ENCODE results near the gene CDK5.

Gene CDK5

DNA sequence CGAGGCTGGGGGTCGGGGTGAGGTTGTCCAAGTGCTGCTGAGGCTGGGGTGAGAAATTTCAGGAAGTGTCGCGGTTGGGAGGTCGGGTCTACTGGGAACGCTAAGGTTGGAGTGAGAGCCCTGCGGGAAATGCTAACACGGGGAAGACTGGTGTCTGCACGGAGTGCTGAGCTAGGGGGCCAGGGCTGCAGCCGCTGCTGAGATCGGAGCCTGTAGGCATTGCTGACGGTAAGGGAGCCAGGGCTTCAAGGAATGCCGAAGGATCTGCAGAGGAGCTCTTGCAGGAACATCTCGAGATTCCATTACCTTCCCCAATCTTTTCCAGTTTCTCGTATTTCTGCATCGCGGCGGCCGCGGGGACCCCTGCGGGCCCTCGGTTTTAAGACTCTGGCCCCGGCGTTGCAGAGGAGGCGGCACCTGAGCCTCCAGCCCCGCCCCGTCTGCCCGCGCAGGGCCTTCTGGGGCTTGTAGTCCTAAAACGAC lies at the start of gene CDK5:
CDK5 (minus strand) TSS at position 392 of the 483 bp plus-strand sequence; CDS start at position 343, 49 bp downstream.
- DNase-seq = no peak

DNA sequence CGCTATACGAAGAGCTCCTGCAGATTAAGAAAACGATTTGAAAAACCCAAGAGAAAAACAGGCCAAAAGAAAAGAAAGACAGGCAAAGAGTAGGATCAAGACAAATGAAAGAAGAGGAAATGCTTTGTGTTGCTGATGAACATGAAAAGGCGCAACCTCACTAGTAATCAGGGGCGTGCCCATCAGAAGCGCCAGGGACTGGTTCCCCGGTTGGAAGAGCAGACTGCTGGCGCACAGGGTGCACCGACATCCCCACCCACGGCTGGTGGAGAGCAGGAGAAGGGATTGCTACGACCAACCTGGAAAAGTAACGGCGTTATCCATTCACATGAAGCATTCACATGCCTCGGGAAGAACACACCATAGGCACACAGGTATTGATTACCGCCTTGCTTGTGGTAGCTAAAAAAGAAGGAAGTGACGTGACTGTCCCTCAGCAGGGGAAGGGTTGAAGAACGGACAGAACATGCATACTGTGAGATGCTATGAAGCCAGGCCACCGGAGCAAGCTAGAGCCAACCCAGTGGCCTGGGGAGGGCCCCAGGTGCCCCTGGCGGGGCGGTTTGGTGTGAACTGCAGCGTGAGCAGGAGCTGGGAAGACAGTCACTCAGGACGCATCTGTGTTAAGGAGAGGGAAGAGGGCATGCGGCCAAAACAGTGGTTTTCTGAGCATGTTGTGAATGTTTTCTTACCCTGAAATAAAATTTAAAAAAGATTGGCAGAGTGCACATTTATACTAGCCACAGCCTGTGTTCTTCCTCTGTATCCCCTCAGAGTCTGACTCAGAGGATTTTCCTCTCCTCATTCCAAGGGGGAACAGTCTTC lies 46.9 kb upstream of the CDK5 start:
- DNase-seq = no peak

DNA sequence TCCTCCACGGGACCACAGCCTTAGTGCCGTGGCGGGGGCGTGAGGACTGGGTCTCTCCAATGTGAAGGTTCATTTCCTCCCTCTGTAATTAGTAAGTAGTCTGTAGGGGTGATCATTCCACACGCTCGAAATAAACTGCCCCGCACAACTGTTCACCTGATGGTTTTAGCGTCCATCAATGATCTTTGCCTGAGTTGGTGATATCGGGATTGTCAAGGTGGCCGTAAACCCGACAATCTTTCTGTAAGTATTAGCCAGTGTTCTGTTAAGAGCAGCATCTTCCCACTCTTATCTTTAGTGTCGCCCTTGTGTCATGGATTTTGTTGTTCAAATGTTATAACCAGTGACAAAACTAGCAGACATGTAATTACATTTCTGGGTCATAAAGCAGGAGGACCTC lies 46.3 kb upstream of the CDK5 start:
- no peak for DNase-seq

DNA sequence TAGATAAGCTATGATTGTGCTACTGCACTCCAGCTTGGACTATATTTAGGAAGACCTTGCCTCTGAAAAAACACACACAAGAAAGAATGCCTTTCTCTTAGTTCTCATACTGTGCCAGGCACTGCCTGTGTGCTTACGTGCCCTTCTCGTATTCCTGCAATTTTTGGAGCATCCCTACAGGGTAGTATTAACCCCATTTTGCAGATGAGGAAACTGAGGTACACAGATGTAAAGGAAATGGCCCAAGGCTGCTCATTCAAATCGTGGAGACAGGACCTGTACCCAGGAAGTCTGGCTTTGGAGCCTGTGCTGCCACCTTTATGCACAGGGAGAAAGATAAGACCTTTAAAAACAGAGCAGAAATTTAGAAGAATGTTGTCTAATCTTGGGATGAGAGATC lies 45.3 kb upstream of the CDK5 start:
- no peak for DNase-seq

DNA sequence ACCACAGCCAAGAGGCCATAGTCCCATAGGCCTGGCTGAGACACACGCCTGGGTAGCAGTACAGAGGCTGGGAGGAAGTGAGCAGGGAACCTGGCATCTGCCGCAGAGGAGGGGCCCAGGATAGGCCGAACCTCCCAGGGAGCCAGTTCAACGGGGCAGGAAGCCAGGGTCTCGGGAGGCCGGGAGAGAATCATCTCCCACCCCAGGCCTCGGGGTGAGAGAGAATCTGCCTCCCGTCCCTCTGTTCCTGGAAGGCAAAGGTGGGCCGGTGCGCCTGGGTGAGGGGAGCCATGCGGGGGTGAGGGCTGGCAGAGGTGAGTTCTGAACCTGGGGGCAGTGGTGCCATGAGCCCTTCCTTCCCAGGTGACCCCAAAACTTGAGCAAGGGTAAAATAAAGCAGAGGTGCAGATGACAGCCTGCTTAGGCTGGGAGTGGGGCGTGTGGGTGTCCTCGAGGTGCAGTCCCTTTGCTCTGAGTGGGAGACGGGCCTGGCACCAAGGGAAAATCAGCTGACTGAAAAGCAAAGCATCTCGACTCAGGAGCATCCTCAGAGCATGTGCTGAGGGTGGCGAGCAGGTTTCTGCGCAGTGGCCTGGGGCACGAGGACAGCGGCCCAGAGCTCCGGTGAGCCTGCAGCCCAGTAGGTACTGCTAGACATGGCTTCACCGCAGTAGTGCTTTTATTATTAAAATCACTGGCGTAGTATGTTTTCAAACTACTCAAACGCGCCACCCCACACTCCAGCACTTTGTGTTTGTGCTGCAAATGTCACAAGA lies 44.1 kb upstream of the CDK5 start:
- DNase-seq = no peak

DNA sequence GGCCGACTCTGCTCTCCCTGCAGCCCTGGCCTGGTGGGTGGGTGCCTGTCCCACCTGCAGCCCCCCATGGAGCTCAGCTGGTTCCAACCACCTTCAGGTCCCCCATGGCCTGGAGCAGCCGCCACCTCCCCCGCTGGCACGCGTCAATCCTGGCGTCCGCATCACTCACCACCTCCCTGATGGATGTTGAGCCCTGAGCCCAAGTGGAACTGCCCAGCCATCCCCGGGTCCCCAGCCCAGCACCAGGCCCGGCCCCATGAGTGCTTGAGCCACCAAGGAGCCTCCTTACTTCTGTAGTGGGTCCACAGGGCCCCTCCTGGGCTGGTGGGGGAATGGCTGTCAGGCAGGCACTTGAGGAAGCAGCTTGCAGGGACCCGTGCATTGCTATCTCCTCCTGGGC lies 43.2 kb upstream of the CDK5 start:
- no peak for DNase-seq

DNA sequence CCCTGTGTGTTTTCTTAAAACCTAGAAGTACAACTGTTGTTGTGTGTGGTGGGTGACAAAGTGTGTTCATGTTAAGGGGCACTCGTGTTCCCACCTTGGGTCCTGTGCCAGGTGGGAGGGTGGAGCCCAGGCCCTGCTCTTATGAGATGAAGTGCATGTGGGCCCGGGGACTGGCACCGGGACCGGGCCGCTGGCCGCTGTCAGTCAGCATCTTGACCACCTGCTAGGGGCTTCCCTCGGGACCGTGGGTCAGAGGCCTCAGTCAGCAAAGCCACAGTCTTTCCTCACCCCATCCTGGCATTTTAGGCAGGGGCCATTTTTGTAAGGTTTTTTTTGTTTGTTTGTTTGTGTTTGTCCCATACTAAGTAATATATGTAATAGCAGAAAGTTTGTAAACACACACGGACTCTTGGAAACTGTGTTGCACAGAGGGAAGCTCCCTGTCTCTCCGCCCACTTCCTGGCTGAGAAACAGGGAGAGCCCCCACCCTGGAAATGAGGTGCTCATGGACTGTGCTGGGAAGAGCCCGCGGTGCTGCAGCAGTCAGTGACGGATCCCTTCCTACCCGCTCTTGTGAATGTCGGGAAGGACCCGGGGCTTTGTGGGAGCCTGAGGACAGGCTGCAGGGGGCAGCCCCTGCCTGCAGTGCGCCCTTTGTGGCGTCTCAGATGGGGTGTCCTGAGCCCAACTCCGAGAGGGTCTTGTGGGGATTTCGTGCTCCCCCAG lies 42.0 kb upstream of the CDK5 start:
- DNase-seq = no peak

DNA sequence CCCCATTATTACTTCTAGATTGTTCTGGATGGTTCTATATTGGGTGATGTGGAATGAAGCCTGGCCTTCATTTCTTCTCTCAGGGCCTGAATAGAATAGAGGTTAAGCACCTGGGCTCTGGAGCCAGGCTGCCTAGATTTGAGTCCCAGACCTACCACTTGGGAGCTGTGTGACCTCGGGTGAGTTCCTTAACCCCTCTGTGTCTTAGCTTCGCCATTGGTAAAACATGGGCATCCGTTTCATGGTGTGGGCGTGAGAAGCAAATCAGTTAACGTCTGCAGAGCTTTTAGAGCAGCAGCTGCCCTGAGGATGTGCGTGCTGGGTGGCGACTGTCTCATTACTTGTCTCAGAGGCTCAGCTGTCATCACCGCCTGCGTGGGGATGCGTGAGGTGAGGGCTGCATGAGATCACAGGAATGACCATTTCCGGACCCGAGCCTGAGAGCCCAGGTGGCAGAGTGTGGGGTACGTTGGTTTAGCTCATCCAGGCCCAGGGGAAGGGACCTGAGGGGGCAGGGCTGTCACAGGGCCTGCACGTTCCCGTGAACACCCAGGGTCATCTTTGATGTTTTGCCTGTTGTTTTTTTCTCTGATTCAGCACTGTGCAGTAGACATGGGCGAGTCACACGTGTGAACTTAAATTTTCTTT lies 38.3 kb upstream of the CDK5 start:
- DNase-seq = no peak

DNA sequence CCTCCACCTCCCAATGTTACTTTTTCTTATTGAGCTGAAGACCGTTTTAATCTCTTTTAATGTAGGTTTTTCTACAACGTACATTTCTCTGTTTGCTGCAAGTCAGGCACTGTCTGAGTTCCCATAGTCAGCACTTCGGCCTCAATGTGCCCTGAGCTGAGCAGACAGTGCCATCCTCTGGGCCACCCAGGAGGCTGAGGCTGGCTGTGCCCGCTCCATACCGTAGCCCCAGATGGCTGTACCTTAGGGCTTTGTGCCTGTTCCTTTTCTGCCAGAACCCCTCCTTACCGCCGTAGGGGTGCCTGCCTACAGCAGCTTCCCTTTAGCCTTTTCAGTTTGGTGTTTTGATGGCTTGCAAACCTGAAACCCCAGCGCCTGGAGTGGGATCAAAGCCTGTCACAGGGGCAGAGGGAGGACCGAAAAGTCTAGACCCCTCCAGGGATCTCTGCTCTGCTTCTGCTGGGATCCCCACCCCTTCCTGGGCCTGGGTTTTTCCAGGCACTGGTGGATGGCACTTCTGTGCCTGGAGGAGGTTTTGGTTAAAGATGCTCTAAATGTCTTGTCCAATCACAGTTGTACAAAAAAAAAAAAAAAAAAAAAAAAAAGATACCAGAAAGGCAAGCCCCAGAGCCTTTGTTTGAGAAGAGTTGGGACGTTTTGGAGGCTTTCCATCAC lies 37.6 kb upstream of the CDK5 start:
- no peak for DNase-seq

DNA sequence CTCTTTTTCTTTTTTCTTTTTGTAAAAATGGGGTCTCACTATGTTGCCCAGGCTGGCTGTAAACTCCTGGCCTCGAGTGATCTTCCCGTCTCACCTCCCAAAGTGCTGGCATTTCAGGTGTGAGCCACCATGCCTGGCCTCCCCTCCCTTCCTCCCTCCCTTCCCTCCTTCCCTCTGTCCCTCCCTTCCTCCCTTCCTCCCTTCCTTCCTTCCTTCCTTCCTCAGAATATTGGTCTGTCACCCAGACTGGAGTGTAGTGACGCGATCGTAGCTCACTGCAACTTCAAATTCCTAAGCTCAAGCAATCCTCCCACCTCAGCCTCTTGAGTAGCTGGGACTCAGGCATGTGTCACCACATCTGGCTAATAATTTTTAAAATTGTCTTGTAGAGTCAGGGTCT lies 37.0 kb upstream of the CDK5 start:
- no peak for DNase-seq

DNA sequence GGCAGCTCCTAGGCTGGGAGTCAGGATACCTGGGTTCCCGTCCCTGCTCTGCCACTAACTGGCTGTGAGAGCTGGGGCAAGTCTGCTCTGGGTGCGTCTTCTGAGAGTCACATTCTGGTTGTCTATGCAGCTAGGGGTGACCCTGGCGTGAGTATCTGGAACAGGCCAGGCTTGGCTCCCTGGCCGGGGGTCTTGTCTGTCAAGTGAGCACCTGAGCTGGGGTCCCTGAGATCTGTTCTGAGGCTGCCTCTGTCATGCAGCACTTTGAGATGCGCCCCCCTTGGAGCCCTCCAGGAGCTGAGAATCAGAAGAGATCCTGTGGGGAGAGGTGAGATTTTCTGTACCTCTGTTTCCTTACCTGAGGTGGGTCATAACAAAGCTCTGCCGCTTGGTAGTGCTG lies 36.1 kb upstream of the CDK5 start:
- DNase-seq = no peak

DNA sequence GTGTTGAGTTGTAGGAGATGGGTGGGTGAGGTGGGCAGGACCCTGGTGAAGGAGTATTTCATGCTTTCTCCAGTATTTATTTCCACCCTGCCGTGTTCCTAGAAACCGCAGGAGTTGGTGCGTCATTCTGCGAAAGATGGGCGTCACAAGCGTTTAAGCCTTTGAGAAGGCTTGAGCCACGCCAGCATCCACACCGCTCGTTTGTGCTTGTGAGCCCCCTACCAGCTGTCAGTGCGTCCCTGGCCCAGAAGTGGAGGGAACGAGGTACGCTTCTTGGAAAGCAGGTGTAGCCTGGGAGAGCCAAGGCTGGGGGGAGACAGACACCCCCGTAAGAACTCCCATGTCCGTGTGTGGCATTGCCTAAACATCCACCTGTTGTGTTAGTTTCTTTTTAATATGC lies 34.3 kb upstream of the CDK5 start:
- DNase-seq = no peak

DNA sequence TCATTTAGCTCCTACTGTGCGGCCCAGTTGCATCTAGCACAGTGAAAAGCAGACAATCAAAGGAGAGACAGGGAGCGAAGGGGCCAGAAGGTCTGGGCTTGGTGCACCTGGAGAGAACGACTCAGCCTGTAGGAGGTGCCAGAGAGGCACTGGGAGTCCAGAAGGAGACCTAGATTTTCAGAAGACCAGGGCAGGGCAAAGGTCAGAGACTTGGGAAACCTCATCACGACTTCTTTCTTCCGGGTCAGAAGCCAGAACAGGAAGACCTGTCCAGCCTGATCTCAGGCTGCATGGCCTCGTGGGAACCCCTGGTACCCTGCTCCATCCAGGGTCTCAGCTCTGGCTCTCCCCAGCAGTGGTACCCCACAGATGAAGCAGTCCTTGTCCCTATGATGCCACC lies 33.7 kb upstream of the CDK5 start:
- no peak for DNase-seq

DNA sequence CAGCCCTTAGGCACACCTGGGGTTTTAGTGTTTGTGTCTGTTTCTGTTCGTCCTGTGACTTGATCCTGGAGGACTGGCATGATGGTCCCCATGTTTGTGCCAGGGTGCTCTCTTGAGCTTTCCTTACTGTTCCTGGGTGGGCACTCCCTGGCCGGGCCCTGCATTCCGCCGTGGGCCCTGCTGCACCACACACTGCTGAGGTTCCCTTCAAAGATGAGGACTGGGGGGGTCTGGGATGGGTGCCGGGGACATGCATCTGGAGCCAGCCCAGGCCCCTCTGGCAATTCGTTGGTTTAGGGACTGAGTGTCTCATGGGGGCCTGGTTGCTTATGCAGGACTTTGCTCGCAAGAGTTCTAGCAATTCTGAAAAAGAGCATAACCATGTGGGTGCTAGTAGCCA lies 33.3 kb upstream of the CDK5 start:
- no peak for DNase-seq

DNA sequence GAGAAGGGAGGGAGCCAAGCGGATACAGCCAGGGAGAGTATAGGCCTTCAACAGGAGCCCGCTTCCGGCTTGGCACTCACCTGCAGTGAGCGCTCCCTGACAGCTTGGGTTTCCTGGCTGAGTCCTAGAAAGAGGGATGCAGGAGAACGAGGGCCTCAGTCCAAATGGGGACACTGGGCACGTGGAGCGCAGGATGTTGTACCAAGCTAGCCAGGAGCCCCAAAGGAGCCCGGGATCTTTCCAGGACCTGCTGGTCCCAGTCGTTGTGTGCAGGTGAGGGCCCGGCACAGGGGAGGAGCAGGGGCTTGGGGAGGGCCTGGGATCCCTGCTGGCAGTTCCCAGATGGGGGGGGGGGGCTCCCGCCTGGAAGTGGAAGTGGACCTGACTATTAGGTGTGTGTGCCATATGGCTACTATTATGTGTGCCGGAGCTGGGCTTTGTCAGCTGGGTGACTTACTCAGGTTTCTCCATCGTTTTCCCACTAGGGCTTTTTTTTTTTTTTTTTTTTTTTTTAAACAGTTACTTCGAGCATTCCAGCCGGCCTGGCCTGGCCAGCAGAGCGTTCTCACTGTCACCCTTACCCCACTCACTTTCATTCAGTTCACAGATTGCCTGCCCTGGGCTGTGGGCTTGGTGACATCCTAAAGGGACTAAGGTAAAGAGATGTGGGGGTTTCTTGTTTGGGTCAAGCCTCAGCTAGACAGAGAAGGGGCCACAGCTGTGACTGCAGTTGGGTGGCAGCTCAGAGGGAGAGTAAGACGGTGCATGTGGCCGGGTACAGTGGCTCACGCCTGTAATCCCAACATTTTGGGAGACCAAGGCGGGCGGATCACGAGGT lies 32.4 kb upstream of the CDK5 start:
- no peak for DNase-seq

DNA sequence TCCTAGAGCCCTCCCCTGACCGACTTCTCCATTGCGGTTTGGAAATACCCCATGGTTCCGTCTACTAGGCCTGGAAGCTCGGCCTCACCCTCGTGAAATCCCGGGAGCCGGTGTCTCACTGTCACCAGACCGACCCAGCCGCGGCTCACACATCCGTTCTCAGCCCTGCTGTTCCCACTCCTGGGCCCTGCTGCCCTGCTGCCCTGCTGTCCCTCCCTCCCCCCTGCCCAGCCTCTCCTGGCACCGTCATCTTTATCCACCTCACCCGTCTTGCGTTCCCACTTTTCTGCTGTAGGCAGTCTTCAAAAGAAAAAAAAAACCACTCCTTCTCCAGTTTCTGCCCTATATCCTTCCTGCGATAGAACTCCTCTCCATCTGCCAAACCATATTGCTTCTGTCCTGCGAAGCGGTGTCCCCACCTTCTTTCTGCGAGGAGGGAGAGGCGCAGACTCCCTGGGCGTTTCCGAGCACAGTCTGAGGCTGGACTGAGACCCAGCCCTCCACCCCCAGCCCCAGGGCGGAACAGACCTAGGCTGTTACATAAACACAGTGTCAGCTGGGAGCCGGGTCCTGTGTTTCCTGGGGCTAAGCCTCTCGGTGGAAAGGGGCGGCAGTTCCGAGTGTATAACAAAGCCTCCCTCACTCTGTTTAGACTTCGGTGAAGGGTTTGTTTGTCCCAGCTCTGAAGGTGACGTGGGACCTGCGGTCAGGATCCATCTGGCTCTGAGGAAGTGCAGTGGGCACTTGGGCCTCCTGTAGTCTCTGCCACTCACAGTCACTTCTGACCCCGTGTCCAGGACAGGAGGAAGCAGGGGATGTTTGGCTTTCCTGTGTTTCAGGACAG lies 31.4 kb upstream of the CDK5 start:
- DNase-seq = peak in 2 of 6 experiments; percentile 10 to 42

DNA sequence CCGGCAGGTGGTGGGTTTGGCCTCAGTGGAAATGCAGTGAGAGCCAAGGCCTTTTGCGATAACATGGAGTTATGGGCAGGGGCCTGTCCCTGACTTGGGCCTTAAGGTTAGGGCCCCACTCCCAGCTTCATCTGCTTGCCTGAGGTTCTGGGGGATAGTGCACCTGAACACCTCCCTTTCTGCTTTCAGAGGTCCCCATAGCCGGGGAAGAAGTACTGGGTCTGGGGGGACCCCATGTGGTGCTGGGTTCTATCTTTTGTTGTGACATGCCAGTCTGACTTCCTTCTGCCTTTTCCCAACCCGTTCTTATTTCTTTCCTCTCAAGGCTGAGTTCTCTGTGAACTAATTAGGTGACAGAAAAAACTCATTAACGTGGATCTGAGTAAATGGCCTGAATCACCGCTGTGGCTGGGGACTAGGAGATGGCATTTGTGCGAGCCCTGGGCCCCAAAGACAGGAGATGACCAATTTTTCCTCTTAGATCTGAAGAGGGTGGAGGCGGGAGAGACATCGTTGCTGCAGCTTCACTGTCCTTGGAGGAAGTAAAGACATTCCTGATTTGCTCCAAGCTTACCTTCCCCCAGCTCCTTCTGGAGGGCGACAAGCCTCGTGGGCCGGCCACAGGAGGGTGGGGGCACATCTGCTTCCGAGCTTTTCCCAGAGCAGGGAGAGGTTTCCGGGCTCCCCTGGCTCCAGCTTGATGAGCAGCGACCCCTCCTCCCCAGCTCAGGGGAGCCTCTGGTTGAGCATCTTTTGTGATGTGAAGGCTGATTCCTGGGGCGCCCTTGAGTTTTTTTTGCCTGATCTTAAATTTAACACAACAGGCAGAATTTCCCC lies 30.5 kb upstream of the CDK5 start:
- peak in 1 of 6 experiments; percentile 42 for DNase-seq

DNA sequence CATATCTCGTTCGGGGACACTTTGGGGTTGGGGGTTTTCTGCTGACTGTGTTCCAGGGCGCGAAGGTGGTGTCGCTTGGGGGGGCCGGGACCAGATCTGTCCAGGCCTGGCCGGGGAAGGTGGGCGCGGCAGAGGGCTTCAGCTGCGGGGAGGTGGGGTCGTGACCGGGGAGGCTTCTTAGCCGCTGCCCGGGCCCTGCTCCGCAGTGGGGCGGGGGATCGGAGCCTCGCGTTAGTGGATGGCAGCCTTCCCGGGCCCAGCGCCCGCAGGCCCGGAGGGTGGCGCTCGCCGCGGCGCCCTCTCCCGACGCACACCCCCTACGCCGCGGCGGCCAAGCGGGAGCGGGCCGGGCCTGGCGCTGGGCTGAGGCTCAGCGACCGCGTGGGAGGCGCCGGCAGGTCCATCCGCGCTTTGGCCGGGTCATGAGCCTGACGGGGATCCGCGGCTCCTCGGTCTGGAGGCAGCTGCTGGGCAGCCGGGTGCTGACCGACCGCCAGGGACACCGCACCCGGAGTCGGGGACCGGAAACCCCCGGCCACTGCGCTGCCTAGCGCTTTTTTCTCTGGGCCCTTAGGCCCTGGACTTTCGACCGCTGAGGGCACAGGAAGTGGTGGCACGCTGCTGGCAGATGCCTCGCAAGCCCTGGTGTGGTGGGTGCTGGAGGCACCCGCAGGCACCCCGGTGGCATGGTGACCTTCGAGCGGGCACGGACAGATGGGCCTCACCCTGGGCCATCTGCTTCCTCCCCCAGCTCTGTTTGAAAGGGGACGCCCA lies 29.7 kb upstream of the CDK5 start:
- peak in 4 of 6 experiments; percentile 13 to 52 (median 36) for DNase-seq

Measured in stimulated activated naive CD4-positive, alpha-beta T cell (primary cell).